Non-pigmented ciliary epithelial cell (primary cell): Measurements from ENCODE around the gene POFUT2.

Source experiments
- DNase-seq: peaks from one replicate; pipeline ENCODE4 v3.0.0-alpha.2; 2010; ENCODE audit warnings: low read depth

POFUT2 gene

GRCh38 chr21:45287438-45288391 is at the start of gene POFUT2:
POFUT2 (minus strand) TSS chr21:45287895; CDS start chr21:45287871, 24 bp downstream.
- no peak for DNase-seq

- DNase-seq, result no peak
These were observed 49.2 kb upstream of the POFUT2 start for GRCh38 chr21:45336870-45337269.

- no peak for DNase-seq
These were observed 48.8 kb upstream of the POFUT2 start for GRCh38 chr21:45336535-45336810.

- no peak for DNase-seq
These were observed 48.3 kb upstream of the POFUT2 start for GRCh38 chr21:45335761-45336534.

GRCh38 chr21:45335151-45335760 is 47.6 kb upstream of the POFUT2 start:
- DNase-seq, result no peak

- no peak for DNase-seq
These were observed 46.9 kb upstream of the POFUT2 start for GRCh38 chr21:45334591-45335081.

- DNase-seq, result no peak
These were observed 46.4 kb upstream of the POFUT2 start for GRCh38 chr21:45334134-45334533.

GRCh38 chr21:45333583-45334121 is 46.0 kb upstream of the POFUT2 start:
- no peak for DNase-seq

- DNase-seq, result no peak
These were observed 45.4 kb upstream of the POFUT2 start for GRCh38 chr21:45332981-45333582.

GRCh38 chr21:45332415-45332814 is 44.7 kb upstream of the POFUT2 start:
- DNase-seq, result no peak

GRCh38 chr21:45331531-45332147 is 43.9 kb upstream of the POFUT2 start:
- DNase-seq, result no peak

- no peak for DNase-seq
These were observed 43.2 kb upstream of the POFUT2 start for GRCh38 chr21:45330851-45331261.

GRCh38 chr21:45330075-45330781 is 42.5 kb upstream of the POFUT2 start:
- DNase-seq, result no peak

GRCh38 chr21:45329261-45330074 is 41.8 kb upstream of the POFUT2 start:
- DNase-seq, result no peak

- DNase-seq, result no peak
These were observed 40.8 kb upstream of the POFUT2 start for GRCh38 chr21:45328198-45329091.

- no peak for DNase-seq
These were observed 39.9 kb upstream of the POFUT2 start for GRCh38 chr21:45327441-45328197.

- no peak for DNase-seq
These were observed 39.3 kb upstream of the POFUT2 start for GRCh38 chr21:45326891-45327440.
